HL-60 (cell line): ENCODE measurements around the gene TMEM59L.
A peak's percentile ranks its signal among the peaks of the same experiment; 100 is the strongest.
"Not testable (repeated sequence)": the region's sequence is repeated elsewhere in the genome, so short reads cannot be mapped to it uniquely, and the experiment has no call there.

ENCODE experiments used
- DNase-seq, 2 experiments: peaks; one replicate each; pipeline ENCODE4 v3.0.0-alpha.2; 2010 to 2020; ENCODE audit warnings: low read depth in 1 of 2, low spot score in 1 of 2
- H3K27ac ChIP-seq: fragments of 250-450 bp; sonication (Bioruptor Pico); replicated peaks from 2 replicates; pipeline ENCODE4 v1.5.1; 2020; ENCODE audit warnings: mild to moderate bottlenecking, moderate library complexity
- H3K27me3 ChIP-seq: fragments of 250-450 bp; sonication (Bioruptor Pico); 2 replicates; pipeline ENCODE4 v1.5.1; 2021; ENCODE audit warnings: mild to moderate bottlenecking, moderate library complexity; ENCODE audit not compliant: insufficient read depth, poor library complexity, severe bottlenecking
- H3K4me3 ChIP-seq: replicated peaks from 2 replicates; pipeline ENCODE4 v1.5.1; 2011; ENCODE audit warnings: mild to moderate bottlenecking, control low read depth, low read length; ENCODE audit not compliant: insufficient read depth
- CTCF ChIP-seq: IDR thresholded peaks from one replicate; pipeline ENCODE4 v1.5.1; 2011; ENCODE audit warnings: low read length, control low read depth, inconsistent platforms; ENCODE audit not compliant: insufficient read depth
- GABPA ChIP-seq: IDR thresholded peaks from 2 replicates; pipeline ENCODE4 v1.6.1; 2012; ENCODE audit warnings: low read depth
- POLR2AphosphoS5 ChIP-seq: IDR thresholded peaks from 2 replicates; pipeline ENCODE4 v1.6.1; 2012; ENCODE audit warnings: low read depth
- REST ChIP-seq: IDR thresholded peaks from 2 replicates; pipeline ENCODE4 v1.6.1; 2012; ENCODE audit warnings: low read depth; ENCODE audit not compliant: insufficient replicate concordance
- SPI1 ChIP-seq: IDR thresholded peaks from 2 replicates; pipeline ENCODE4 v1.6.1; 2012; ENCODE audit warnings: low read depth, mild to moderate bottlenecking, borderline replicate concordance

TMEM59L gene

GRCh38 chr19:18595475-18595874 lies 17.2 kb upstream of the TMEM59L start:
- no peak for DNase-seq
- TF ChIP-seq SPI1 (no peak), GABPA (no peak), POLR2AphosphoS5 (no peak), CTCF (no peak), REST (no peak)
- peaks cover 9% of the 10 kb centered on the region for H3K27me3 ChIP-seq
- no peak overlapping the region for H3K27ac ChIP-seq
- no peak overlapping the region for H3K4me3 ChIP-seq

GRCh38 chr19:18596752-18597157 lies 15.9 kb upstream of the TMEM59L start:
- no peak for TF ChIP-seq POLR2AphosphoS5
- no peak overlapping the region for H3K27ac ChIP-seq
- peak in 1 of 2 experiments; percentile 66 for DNase-seq
- H3K27me3 ChIP-seq: peaks cover 9% of the 10 kb centered on the region
- H3K4me3 ChIP-seq: no peak overlapping the region

GRCh38 chr19:18597809-18598660 lies 14.6 kb upstream of the TMEM59L start:
- no peak for DNase-seq
- H3K27me3 ChIP-seq: peaks cover 12% of the 10 kb centered on the region
- no peak overlapping the region for H3K27ac ChIP-seq
- H3K4me3 ChIP-seq: no peak overlapping the region
- no peak for TF ChIP-seq CTCF
- TF ChIP-seq REST: no peak
- TF ChIP-seq SPI1: no peak
- no peak for TF ChIP-seq POLR2AphosphoS5
- TF ChIP-seq GABPA: no peak

GRCh38 chr19:18599485-18599884 lies 13.2 kb upstream of the TMEM59L start:
- TF ChIP-seq GABPA (no peak), POLR2AphosphoS5 (no peak), SPI1 (no peak), CTCF (no peak), REST (no peak)
- Histone ChIP-seq H3K4me3 (no peak overlapping the region), H3K27me3 (peaks cover 25% of the 10 kb centered on the region), H3K27ac (no peak overlapping the region)
- DNase-seq: no peak

GRCh38 chr19:18600692-18601397 lies 11.8 kb upstream of the TMEM59L start:
- not testable (repeated sequence) for H3K4me3 ChIP-seq, DNase-seq, H3K27ac ChIP-seq
- peaks cover 34% of the 10 kb centered on the region for H3K27me3 ChIP-seq
